ENCODE results near the gene ZIK1. TPM values are rescaled to one million over a fixed set of nuclear protein-coding genes. Genes with fewer than 3 reads are reported as not detected.

Gene ZIK1
- total and polyA plus RNA-seq, 2 donors (not counting 1 experiment from before 2014, with no cell fraction given) = 5.3 to 21.8 TPM

DNA sequence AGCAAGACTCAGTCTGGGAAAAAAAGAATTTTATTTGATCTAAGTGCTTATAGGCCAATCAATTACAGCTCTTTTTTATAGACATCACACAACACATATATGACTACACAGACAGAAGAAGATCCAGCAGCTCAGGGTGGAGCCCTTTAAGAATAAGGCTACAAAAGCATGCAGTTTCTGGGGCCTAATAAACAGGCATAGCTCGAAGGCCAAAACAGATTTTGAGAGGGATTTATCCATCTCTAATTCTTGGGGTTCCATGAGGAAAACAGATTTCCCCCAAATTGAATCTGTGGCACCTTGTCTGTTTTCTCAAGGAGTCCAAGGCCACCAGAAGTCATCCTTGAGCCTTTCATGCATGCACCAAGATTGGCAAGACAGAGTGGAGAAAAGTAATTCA is 20.4 kb upstream of the ZIK1 start:
- no peaks in the 10 kb centered on the region for H4K20me1 ChIP-seq (ENCODE audit: control insufficient read depth, insufficient read depth, low read length, poor library complexity, severe bottlenecking)
- no peak overlapping the region for H3K4me3 ChIP-seq (ENCODE audit: control extremely low read depth in 1 of 5, extremely low read depth in 1 of 5, insufficient read depth in 1 of 5, low read depth in 2 of 5, low read length in 4 of 5)
- H3K4me3 Mint-ChIP-seq = no peak overlapping the region
- H3K4me2 ChIP-seq (replicated peaks; ENCODE audit: low read depth, low read length, poor library complexity, severe bottlenecking) = no peak overlapping the region
- H3K27ac Mint-ChIP-seq = no peak overlapping the region
- no peak overlapping the region for H3K9ac ChIP-seq (ENCODE audit: low read length)
- H3K36me3 ChIP-seq (replicated peaks in 1 of 2; ENCODE audit: control extremely low read depth in 1 of 2, control insufficient read depth in 1 of 2, extremely low read depth in 1 of 2, insufficient read depth in 2 of 2, low read length in 1 of 2) = no peaks in the 10 kb centered on the region
- ATAC-seq (ENCODE audit: low read depth) (no peak), DNase-seq (no peak)
- no peak overlapping the region for H3K27ac ChIP-seq (ENCODE audit: low read length in 2 of 2)
- peaks cover 0 to 4% (median 2%) of the 10 kb centered on the region in 4 experiments for H3K27me3 ChIP-seq (replicated peaks in 1 of 4; ENCODE audit: control extremely low read depth in 1 of 4, control insufficient read depth in 3 of 4, insufficient read depth in 4 of 4, low read length in 3 of 4)
- H3K4me1 Mint-ChIP-seq = peaks cover 17% of the 10 kb centered on the region
- peaks cover 16% of the 10 kb centered on the region for H3K9me3 Mint-ChIP-seq (ENCODE audit: insufficient read depth)
- WGBS (ENCODE audit: insufficient coverage) = 38% methylated on average over 1 of the region's 1 CpG
- H3K27me3 Mint-ChIP-seq = peaks cover 13% of the 10 kb centered on the region
- H2AFZ ChIP-seq (ENCODE audit: insufficient read depth, low read depth, low read length, poor library complexity, severe bottlenecking) = no peak overlapping the region
- POLR2A ChIA-PET = no interaction called here
- H3K79me2 ChIP-seq (ENCODE audit: control insufficient read depth, insufficient read depth, low read length) = peaks cover 20% of the 10 kb centered on the region
- peaks cover 11 to 15% of the 10 kb centered on the region in 2 donors for H3K4me1 ChIP-seq (ENCODE audit: control insufficient read depth in 2 of 2, insufficient read depth in 2 of 2, low read length in 2 of 2)
- intact Hi-C loops (cut with micrococcal nuclease) = no loop called here
- TF ChIP-seq EZH2 (IDR thresholded peaks at IDR 0.05; ENCODE audit: borderline replicate concordance, insufficient read depth, low read depth, low read length, poor library complexity, severe bottlenecking) = no peak
- TF ChIP-seq, protein P1, sequence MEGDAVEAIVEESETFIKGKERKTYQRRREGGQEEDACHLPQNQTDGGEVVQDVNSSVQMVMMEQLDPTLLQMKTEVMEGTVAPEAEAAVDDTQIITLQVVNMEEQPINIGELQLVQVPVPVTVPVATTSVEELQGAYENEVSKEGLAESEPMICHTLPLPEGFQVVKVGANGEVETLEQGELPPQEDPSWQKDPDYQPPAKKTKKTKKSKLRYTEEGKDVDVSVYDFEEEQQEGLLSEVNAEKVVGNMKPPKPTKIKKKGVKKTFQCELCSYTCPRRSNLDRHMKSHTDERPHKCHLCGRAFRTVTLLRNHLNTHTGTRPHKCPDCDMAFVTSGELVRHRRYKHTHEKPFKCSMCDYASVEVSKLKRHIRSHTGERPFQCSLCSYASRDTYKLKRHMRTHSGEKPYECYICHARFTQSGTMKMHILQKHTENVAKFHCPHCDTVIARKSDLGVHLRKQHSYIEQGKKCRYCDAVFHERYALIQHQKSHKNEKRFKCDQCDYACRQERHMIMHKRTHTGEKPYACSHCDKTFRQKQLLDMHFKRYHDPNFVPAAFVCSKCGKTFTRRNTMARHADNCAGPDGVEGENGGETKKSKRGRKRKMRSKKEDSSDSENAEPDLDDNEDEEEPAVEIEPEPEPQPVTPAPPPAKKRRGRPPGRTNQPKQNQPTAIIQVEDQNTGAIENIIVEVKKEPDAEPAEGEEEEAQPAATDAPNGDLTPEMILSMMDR (IDR thresholded peaks at IDR 0.05) = no peak
- peaks cover 23 to 63% (median 36%) of the 10 kb centered on the region in 3 donors for H3K9me3 ChIP-seq (ENCODE audit: control extremely low read depth in 1 of 3, control insufficient read depth in 2 of 3, insufficient read depth in 1 of 3, low read length in 2 of 3)
- CTCF ChIA-PET = no interaction called here

DNA sequence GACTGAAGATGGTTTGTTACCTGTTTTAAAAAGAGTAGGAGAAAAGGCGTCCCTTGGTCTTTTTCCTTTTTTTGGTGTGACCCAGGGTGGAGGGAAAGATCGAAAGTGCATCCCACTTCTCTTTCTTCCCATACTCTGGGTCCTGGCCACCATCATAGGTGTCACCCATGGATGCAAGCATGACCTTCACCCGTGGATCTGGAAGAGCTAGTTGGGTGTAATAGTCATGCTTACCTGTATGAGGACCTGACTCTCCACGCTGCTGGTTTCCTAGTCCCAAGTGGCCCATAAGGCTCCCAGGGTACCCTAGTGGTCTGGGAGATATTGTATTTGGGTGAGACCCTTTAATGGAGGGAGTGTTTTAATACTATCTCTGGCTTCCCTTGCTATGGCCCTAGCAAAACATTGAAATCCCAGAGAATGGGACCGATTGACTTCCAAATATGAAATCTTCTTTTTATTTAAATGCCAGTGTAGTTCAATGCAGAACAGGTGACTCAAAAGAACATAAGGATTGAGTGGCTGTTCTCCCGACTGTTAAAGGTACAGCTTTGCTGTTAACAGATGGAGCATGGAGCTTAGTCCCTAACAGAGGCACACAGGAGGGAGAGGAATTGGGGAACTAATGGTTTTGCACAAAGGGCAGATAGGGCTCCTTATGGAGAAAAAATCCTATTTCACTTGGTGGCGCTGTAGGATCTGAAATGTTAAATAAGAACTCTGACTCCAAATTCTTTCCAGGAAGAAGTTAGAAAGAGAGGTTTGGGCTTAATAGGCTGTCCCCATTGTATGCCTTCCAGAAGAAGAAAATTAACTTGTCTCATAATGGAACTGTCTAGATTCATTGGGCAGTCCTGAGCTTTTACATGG is 17.3 kb upstream of the ZIK1 start:
- H3K4me3 ChIP-seq (ENCODE audit: control extremely low read depth in 1 of 5, extremely low read depth in 1 of 5, insufficient read depth in 1 of 5, low read depth in 2 of 5, low read length in 4 of 5) = no peak overlapping the region
- Mint-ChIP-seq H3K27ac (no peak overlapping the region), H3K4me3 (no peak overlapping the region), H3K9me3 (ENCODE audit: insufficient read depth) (peaks cover 20% of the 10 kb centered on the region), H3K4me1 (no peaks in the 10 kb centered on the region), H3K27me3 (peaks cover 10% of the 10 kb centered on the region)
- intact Hi-C loops (cut with micrococcal nuclease) = no loop called here
- TF ChIP-seq, protein P1 (IDR thresholded peaks at IDR 0.05) = no peak
- no peak for TF ChIP-seq EZH2 (IDR thresholded peaks at IDR 0.05; ENCODE audit: borderline replicate concordance, insufficient read depth, low read depth, low read length, poor library complexity, severe bottlenecking)
- DNase-seq = no peak
- ATAC-seq (ENCODE audit: low read depth) = no peak
- H3K79me2 ChIP-seq (ENCODE audit: control insufficient read depth, insufficient read depth, low read length) = no peaks in the 10 kb centered on the region
- H2AFZ ChIP-seq (ENCODE audit: insufficient read depth, low read depth, low read length, poor library complexity, severe bottlenecking) = no peak overlapping the region
- WGBS (ENCODE audit: insufficient coverage) = 60% methylated on average over 3 of the region's 7 CpGs
- no peaks in the 10 kb centered on the region for H3K4me1 ChIP-seq (ENCODE audit: control insufficient read depth in 2 of 2, insufficient read depth in 2 of 2, low read length in 2 of 2)
- no peak overlapping the region for H3K4me2 ChIP-seq (replicated peaks; ENCODE audit: low read depth, low read length, poor library complexity, severe bottlenecking)
- H4K20me1 ChIP-seq (ENCODE audit: control insufficient read depth, insufficient read depth, low read length, poor library complexity, severe bottlenecking) = no peaks in the 10 kb centered on the region
- H3K9me3 ChIP-seq (ENCODE audit: control extremely low read depth in 1 of 3, control insufficient read depth in 2 of 3, insufficient read depth in 1 of 3, low read length in 2 of 3) = peaks cover 23 to 79% (median 55%) of the 10 kb centered on the region in 3 donors
- CTCF ChIA-PET = no interaction called here
- no peak overlapping the region for H3K9ac ChIP-seq (ENCODE audit: low read length)
- H3K36me3 ChIP-seq (replicated peaks in 1 of 2; ENCODE audit: control extremely low read depth in 1 of 2, control insufficient read depth in 1 of 2, extremely low read depth in 1 of 2, insufficient read depth in 2 of 2, low read length in 1 of 2) = peaks cover 0 to 2% of the 10 kb centered on the region in 2 experiments
- POLR2A ChIA-PET = interaction anchor here (0.6 kb wide), 1 partner anchor 332 kb away, joined by 4 read pairs; no protein-coding TSS in a partner anchor
- H3K27ac ChIP-seq (ENCODE audit: low read length in 2 of 2) = no peak overlapping the region
- peaks cover 0 to 3% (median 0%) of the 10 kb centered on the region in 4 experiments for H3K27me3 ChIP-seq (replicated peaks in 1 of 4; ENCODE audit: control extremely low read depth in 1 of 4, control insufficient read depth in 3 of 4, insufficient read depth in 4 of 4, low read length in 3 of 4)

Measured in B cell (primary cell).